OCI-LY1 (cell line): ENCODE measurements around the gene COL12A1.

Source experiments
- EZH2 ChIP-seq: fragments of 200-600 bp; sonication (generic), shearing (Covaris generic); IDR thresholded peaks from 2 replicates; pipeline ENCODE4 v1.8.0; 2017; ENCODE audit warnings: borderline replicate concordance, mixed run types, mild to moderate bottlenecking, antibody characterized with exemption, low read length, moderate library complexity, mixed read lengths
- TF ChIP-seq, protein P1 (sequence below): fragments of 200-600 bp; sonication (generic), shearing (Covaris generic); IDR thresholded peaks from 2 replicates; pipeline ENCODE4 v1.5.1; 2017; ENCODE audit warnings: mild to moderate bottlenecking, antibody characterized with exemption, low read length, moderate library complexity, mixed read lengths

DNA sequence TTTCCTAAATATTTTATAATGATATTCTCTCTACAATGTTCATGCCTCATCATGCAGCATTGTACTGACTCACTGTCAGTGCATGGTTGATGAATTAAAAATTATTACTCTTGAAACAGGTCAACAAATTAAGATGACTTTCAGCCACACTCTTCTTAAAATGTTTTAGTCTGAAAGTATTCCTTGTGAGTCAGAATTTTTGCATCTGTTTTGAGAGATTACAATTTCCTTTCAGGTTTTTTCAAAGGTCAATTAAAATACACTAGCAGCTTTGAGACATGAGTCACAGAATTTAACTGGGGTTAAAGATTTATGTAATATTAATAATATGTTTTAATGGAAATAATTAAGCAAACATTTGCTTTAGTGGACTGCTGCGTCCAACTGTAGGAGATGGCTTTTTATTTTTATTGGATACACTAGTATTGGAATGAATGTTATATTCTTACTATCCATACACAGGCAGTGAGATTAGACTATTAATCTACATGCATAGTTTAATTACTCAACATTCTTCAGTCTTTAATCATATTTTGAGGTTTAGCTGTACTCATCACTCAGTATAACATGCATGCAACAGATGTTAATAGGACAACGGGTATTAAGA is 9.7 kb downstream of the COL12A1 start:
- TF ChIP-seq, protein P1, sequence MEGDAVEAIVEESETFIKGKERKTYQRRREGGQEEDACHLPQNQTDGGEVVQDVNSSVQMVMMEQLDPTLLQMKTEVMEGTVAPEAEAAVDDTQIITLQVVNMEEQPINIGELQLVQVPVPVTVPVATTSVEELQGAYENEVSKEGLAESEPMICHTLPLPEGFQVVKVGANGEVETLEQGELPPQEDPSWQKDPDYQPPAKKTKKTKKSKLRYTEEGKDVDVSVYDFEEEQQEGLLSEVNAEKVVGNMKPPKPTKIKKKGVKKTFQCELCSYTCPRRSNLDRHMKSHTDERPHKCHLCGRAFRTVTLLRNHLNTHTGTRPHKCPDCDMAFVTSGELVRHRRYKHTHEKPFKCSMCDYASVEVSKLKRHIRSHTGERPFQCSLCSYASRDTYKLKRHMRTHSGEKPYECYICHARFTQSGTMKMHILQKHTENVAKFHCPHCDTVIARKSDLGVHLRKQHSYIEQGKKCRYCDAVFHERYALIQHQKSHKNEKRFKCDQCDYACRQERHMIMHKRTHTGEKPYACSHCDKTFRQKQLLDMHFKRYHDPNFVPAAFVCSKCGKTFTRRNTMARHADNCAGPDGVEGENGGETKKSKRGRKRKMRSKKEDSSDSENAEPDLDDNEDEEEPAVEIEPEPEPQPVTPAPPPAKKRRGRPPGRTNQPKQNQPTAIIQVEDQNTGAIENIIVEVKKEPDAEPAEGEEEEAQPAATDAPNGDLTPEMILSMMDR, result no peak
- TF ChIP-seq EZH2, result no peak
